NCI-H460 (cell line): ENCODE results near the gene PGA5. TPM values are rescaled to one million over a fixed set of nuclear protein-coding genes. Genes with fewer than 3 reads are reported as not detected.
"Not testable (repeated sequence)": the region's sequence is repeated elsewhere in the genome, so short reads cannot be mapped to it uniquely, and the experiment has no call there.

Source experiments
- DNase-seq: peaks from one replicate; pipeline ENCODE4 v3.0.0-alpha.2; 2016; ENCODE audit warnings: low read depth; ENCODE audit errors: extremely low read depth
- total RNA-seq: library from RNA; depleted of rRNA; stranded (reverse); fragments of >200 nt; shearing (Covaris generic); gene quantifications from 2 replicates; pipeline ENCODE4 v1.2.3, GENCODE V29; 2014

Gene PGA5
- total RNA-seq, 1 experiment from 2014 or later, result not detected

DNA sequence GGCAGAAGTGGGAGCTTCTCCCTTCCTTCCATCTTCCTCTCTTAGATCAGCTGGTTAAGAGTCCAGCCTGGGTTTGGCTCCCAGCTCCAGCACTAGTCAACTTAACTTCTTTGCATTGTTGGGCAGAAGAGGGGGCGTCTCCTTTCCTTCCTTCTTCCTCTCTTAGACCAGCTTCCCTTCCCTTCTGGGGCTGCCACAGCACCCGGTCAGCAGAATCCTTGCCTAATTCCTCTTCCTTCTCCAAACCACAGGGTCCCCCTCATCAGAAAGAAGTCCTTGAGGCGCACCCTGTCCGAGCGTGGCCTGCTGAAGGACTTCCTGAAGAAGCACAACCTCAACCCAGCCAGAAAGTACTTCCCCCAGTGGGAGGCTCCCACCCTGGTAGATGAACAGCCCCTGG, 18.3 kb upstream of the PGA5 start:
- not testable (repeated sequence) for DNase-seq

DNA sequence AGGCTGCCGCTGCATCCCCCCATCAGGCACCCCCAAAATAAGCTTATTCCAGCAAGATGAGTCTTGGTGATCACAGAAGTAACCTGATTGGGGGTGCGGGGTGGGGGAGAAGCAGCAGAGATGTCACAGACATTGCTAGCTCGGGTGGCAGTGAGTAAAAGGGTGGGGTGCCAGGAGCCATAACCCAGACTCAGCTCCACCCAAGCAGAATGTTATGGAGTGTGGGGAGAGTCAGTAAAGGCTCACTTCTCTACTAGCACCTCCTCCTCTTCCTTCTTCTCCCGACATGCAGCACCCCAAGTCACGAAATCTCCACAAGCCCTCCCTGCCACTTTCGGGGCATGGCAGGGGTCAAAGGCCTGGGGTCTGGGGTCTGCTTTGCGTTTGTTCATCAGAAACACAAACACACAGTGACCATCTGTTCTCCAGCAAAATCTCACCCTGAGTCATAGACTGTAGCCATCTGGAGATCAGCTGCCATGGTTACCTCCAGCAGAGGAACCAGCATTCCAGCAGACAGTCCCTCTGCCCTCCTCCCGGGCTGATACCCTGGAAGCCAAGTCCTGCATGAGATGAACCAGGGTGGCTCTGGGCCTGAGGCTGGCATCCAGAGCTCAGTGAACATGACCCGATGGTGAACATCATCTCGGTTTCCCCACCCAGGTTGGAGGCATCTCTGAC, 14.4 kb upstream of the PGA5 start:
- not testable (repeated sequence) for DNase-seq

DNA sequence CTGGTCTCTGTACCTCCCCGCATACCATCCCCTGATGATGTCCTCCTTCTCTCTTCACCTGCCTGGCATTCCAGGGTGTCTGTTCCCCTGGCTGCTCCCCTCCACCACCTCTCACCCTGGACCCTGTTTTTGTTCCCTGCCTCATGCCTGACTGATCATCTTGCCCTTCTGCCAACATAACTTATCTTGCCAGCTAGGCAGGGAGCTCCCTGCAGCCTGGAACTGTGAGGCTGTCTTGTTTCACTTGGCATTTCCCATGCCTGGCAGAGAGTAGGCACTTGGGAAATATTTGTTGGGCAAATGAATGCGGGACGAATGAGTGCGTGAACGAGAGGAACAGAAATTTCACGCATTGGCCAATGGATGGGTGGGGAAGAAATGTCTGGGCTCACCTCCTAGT, 11.5 kb upstream of the PGA5 start:
- not testable (repeated sequence) for DNase-seq

DNA sequence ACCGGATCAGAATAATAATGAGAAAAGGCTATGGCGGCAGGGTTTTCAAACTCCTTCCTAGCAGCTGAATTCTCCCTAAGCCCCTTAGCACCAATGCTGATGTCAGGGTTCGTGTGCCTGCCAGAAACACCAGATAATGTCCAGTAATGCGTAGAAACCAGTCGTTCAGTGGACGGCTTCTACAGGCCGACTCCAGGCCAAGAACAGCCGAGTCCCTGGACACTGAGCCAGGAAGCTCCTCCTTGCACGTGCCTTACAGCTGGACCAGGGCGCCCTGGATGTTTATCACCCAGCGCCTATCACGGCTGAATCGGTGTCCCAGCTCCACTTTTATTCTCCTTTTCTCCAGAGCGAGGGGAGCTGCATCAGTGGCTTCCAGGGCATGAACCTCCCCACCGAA, 9.9 kb upstream of the PGA5 start:
- not testable (repeated sequence) for DNase-seq

DNA sequence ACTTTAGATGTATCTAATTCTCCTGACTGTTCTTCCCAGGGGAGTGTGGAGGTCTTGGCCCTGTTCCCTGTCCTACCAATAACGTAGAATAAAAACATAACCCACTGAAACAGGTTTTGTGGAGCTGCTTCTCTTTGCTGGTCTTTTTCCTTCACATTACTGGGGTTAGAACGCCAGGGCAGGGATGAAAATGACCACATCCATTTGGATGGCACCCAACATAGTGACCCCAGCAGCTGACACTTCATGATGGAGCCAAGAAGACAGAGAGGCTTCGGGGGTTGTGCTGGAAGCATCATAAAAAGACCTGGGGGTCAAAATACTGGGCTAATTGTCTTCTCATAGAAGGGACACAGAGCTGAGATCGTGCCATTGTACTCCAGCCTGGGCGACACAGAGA, 9.4 kb upstream of the PGA5 start:
- not testable (repeated sequence) for DNase-seq

DNA sequence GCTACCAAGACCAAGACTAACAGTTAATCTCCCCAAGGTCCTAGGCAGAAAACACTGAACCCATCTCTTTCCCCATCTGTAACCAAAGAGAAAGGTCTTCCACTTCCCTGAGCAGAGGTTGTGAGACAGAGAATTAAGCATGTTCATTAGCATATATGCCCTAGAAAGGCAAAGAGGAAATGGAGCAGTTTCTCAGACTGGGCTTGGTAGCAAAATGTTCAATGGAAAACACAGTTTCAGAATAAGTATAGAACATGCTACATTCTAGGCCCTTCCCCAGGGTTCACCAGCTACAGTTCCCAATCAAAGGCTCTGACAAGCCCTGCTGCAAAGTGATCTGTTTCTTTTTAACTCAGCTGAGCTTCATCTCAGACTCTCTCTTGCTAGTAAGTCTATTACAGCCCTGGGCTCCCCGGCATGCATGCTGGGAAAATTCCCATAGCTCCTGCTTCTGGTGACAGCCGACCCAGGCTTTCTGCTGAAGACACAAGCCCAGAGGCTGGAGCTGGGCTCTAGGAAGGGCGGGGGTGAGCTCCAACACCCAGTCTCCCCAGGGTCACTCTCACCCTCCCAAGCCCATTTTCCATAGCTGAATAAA, 8.3 kb upstream of the PGA5 start:
- not testable (repeated sequence) for DNase-seq

DNA sequence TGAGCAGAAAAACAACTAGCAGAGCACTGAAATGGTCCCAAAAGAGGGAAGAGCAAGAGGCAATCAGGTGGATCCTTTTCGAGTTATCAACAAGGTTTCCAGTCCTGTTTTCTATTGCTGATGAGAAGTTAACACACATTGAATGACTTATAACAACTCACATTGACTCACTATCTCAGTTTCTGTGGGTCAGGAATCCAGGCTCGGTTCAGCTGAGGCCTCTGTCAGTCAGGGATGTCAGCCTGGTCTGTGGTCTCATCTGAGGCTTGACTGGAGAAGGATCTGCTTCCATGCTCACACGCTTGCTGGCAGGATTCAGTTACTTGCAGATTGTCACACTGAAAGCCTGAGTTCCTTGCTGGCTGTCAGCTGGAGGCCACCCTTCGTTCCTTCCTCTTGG, 3.8 kb upstream of the PGA5 start:
- not testable (repeated sequence) for DNase-seq

DNA sequence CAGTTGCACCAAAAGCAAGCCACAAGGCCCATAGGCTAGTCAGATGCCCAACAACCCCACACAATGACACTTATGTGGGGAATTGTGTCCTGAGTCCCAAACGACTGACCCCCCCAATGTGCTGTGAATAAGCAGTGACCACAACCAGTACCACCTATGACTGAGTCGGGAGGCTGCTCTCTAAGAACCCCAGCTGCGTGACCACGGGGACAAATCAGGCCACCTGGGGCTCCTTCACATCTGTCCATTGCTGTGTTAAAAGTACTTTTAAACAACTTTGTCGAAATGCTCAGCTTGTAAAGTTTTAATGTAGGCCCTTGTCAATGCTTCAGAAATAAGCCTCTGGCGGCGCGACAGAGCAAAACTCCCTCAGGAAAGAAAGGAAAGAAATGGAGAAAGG, 687 bp upstream of the PGA5 start:
- DNase-seq, result not testable (repeated sequence)

DNA sequence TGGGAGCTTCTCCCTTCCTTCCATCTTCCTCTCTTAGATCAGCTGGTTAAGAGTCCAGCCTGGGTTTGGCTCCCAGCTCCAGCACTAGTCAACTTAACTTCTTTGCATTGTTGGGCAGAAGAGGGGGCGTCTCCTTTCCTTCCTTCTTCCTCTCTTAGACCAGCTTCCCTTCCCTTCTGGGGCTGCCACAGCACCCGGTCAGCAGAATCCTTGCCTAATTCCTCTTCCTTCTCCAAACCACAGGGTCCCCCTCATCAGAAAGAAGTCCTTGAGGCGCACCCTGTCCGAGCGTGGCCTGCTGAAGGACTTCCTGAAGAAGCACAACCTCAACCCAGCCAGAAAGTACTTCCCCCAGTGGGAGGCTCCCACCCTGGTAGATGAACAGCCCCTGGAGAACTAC, 551 bp downstream of the PGA5 start:
- not testable (repeated sequence) for DNase-seq

DNA sequence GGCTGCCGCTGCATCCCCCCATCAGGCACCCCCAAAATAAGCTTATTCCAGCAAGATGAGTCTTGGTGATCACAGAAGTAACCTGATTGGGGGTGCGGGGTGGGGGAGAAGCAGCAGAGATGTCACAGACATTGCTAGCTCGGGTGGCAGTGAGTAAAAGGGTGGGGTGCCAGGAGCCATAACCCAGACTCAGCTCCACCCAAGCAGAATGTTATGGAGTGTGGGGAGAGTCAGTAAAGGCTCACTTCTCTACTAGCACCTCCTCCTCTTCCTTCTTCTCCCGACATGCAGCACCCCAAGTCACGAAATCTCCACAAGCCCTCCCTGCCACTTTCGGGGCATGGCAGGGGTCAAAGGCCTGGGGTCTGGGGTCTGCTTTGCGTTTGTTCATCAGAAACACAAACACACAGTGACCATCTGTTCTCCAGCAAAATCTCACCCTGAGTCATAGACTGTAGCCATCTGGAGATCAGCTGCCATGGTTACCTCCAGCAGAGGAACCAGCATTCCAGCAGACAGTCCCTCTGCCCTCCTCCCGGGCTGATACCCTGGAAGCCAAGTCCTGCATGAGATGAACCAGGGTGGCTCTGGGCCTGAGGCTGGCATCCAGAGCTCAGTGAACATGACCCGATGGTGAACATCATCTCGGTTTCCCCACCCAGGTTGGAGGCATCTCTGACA, 4.4 kb downstream of the PGA5 start:
- not testable (repeated sequence) for DNase-seq

DNA sequence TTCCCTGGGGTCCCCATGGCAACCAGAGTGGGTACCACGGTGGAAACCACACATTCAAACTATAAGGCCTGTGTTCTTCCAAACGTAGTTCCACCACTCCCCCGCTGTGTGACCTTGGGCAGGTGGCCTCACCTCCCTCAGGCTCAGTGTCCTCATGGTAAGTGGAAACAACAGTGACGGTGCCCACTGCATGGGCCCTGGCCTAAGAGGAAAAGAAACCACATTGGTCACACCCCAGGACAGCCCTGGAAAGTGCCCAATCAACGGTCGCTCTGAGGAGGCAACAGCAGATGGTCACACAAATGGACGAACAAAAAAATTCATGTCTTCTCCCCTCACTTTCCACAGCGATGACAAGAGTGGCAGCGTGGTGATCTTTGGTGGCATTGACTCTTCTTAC, 7.1 kb downstream of the PGA5 start:
- not testable (repeated sequence) for DNase-seq

DNA sequence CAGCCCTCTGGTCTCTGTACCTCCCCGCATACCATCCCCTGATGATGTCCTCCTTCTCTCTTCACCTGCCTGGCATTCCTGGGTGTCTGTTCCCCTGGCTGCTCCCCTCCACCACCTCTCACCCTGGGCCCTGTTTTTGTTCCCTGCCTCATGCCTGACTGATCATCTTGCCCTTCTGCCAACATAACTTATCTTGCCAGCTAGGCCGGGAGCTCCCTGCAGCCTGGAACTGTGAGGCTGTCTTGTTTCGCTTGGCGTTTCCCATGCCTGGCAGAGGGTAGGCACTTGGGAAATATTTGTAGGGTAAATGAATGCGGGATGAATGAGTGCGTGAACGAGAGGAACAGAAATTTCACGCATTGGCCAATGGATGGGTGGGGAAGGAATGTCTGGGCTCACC, 8.2 kb downstream of the PGA5 start:
- DNase-seq, result not testable (repeated sequence)

DNA sequence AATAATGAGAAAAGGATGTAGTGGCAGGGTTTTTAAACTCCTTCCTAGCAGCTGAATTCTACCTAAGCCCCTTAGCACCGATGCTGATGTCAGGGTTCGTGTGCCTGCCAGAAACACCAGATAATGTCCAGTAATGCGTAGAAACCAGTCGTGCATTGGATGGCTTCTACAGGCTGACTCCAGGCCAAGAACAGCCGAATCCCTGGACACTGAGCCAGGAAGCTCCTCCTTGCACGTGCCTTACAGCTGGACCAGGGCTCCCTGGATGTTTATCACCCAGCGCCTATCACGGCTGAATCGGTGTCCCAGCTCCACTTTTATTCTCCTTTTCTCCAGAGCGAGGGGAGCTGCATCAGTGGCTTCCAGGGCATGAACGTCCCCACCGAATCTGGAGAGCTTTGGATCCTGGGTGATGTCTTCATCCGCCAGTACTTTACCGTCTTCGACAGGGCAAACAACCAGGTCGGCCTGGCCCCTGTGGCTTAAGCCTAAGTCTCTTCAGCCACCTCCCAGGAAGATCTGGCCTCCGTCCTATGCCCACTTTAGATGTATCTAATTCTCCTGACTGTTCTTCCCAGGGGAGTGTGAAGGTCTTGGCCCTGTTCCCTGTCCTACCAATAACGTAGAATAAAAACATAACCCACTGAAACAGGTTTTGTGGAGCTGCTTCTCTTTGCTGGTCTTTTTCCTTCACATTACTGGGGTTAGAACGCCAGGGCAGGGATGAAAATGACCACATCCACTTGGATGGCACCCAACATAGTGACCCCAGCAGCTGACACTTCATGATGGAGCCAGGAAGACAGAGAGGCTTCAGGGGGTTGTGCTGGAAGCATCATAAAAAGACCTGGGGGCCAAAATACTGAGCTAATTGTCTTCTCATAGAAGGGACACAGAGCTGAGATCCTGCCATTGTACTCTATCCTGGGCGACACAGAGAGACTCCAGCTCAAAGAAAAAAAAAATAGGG, 10.1 kb downstream of the PGA5 start:
- DNase-seq, result not testable (repeated sequence)

DNA sequence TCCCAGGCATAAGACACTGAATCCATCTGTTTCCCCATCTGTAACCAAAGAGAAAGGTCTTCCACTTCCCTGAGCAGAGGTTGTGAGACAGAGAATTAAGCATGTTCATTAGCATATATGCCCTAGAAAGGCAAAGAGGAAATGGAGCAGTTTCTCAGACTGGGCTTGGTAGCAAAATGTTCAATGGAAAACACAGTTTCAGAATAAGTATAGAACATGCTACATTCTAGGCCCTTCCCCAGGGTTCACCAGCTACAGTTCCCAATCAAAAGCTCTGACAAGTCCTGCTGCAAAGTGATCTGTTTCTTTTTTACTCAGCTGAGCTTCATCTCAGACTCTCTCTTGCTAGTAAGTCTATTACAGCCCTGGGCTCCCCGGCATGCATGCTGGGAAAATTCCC, 11.4 kb downstream of the PGA5 start:
- DNase-seq, result not testable (repeated sequence)

DNA sequence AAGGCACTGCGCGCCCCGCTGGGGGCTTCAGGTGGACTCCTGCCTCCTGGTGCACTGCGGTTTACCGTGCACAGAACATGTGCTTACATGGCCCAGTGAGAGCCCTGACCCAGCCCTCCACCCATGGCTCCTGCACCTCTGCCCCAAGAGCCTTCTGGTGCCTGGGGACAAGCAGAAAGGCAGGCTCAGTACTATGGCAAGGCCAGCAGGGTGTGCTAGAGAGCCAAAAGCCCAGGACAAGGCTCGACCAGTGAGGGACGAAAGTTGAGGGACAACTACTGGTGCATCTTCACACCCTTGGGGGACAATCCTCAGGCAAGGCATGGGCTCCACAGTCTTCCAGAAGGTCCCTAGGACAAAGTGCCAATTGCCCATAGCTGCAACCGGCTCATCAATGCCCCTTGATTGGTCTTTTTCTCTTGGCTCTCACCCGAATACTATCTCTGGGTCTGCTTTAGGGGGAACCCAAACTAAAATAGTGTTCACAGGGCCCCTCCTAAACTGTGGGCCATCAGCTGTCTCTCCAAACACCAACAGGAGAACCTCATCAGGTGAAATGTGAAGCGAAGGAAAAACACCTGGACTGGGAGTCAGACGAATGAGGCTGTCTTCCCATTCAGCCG, 13.5 kb downstream of the PGA5 start:
- peak; percentile 52 for DNase-seq

DNA sequence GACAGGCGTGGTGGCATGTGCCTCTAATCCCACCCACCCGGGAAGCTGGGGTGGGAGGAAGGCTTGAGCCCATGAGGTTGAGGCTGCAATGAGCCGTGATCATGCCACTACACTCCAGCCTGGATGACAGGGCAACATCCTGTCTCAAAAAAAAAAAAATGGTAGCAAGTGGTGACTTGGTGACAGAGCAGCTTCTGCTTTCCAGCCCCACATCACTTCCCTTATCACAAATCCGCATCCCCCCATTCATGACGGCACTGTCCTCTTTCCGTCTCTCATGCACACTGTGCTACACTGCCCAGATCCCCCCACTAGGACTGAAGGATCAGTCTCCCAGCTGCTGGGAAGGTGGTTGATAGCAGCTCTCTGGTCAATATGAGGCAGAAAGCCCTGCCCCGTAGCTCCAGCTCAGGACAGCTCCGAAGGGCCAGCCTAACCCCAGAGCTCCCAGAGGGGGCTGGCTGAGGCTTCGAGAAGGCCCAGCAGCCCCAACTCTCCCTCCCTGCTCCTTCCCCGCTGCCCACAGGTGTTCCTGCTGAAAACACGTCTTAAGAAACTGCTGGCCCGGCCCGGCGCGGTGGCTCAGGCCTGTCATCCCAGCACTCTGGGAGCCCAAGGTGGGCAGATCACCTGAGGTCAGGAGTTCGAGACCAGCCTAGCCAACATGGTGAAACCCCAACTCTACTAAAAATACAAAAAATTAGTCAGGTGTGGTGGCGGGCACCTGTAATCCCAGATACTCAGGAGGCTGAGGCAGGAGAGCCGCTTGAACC, 15.9 kb downstream of the PGA5 start:
- DNase-seq, result no peak

DNA sequence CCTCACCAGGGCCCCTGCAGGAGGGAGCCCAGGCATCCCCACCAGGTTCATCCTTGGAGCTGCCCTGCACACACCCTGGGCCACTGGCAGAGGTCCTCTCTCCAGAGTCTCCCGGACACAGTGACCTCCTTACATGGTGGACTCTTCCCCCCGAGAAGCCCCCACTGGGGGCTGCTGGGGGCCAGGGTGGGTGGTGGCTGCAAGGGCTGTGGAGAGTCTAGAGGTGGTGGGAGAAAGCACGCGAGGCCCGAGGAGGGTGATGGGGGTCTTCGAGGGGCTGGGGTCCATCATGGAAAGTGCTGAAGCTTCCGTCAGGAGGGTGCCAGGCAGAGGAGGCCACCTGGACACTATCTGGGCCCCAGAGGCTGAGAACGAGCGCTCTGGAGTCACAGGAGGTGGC, 17.6 kb downstream of the PGA5 start:
- no peak for DNase-seq

DNA sequence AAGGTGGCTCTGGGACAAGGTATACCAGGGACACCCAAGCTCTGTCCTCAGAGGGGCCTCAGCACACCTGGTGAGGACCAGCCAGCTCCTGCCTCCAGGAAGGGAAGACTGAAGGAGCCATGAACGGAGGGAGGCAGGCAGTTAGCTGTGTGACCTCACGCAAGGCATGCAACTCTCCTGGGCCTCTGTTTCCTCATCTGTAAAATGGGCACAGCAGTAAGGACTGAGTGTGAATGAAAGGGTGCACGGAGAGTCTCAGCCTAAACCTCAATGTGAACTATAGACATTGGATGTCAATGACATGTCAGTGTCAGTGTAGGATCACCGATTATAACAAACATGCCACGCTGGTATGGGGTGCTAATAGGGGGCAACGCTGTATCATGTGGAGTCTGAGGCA, 18.4 kb downstream of the PGA5 start:
- no peak for DNase-seq

DNA sequence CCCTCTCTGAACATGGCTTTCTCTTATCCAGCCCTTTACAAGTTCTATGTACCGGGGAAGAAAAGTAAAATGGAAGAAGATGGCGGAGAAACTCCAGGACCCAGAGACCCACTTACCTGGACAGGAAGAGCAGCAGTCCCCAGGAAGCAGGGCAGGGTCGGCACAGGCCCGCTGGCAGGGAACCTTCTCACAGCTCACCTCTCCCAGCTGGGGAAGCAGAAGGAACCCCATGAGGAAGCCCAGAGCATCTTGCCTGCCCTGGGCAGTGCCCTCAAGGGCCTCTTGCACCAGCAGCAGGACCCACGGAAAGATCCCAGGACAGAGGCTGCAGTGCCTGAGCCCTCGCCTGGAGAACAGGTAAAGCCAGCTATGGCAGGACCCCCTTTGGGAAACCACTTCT, 23.4 kb downstream of the PGA5 start:
- no peak for DNase-seq

DNA sequence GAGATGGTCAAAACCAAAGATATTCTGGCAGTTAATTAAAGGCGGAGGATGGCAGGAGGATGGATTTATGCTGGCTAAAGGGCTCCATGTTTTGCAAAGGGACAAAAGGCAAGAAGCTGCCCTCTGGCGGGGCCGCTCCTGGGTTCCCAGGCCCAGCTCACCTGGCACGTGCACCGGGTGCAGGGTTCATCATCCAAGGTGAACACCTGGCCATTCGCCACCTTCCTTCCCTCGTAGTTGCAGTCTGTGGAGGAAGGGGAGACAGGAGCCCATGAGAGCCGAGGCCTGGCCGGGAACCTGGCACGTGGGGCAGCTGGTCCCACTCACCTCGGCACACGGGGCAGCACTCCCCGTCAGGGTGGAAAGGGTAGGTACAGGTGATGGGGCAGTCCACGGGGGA, 23.8 kb downstream of the PGA5 start:
- no peak for DNase-seq
